AG04449 (cell line): ENCODE results near the gene ABRACL.

Experiments
- CTCF ChIA-PET: fragments of 350-600 bp; formaldehyde crosslinking; extraction: SDS; loops from one replicate; lab custom pipeline; 2021; ENCODE audit warnings: antibody characterized with exemption; lab: Yijun Ruan, JAX
- POLR2A ChIA-PET: fragments of 400-600, 350-600 bp; formaldehyde crosslinking; extraction: SDS; loops from one replicate; lab custom pipeline; 2020; ENCODE audit warnings: antibody characterized with exemption, inconsistent platforms; lab: Yijun Ruan, JAX
- DNase-seq: peaks from one replicate; pipeline ENCODE4 v3.0.0-alpha.2; 2010; ENCODE audit warnings: low read depth, low spot score
- H3K4me3 ChIP-seq: 2 replicates; pipeline ENCODE4 v1.5.1; 2011; ENCODE audit warnings: low read depth, mild to moderate bottlenecking, control low read depth, low read length
- CTCF ChIP-seq: IDR thresholded peaks from one replicate; pipeline ENCODE4 v1.5.1; 2011; ENCODE audit warnings: mild to moderate bottlenecking, moderate library complexity, low read length, control low read depth, inconsistent platforms; ENCODE audit not compliant: insufficient read depth; ENCODE audit errors: missing control alignments

Gene ABRACL

GRCh38 chr6:138996524-138996923 lies 32.0 kb upstream of the ABRACL start:
- CTCF ChIA-PET: interaction anchor here (1.0 to 2.4 kb wide), 2 partner anchors 8 to 181 kb away, joined by 3 to 7 read pairs; partner anchors contain the start of gene REPS1
- no peak for TF ChIP-seq CTCF
- no peak overlapping the region for H3K4me3 ChIP-seq
- POLR2A ChIA-PET: no interaction called here
- no peak for DNase-seq

GRCh38 chr6:138997136-138997535 lies 31.4 kb upstream of the ABRACL start:
- no peak for DNase-seq
- CTCF ChIA-PET: interaction anchor here (2.4 kb wide), 1 partner anchor 8 kb away, joined by 7 read pairs; the partner anchor contains the start of gene REPS1
- POLR2A ChIA-PET: no interaction called here
- no peak for TF ChIP-seq CTCF
- no peak overlapping the region for H3K4me3 ChIP-seq

- TF ChIP-seq CTCF: no peak
- DNase-seq: no peak
- no peak overlapping the region for H3K4me3 ChIP-seq
- CTCF ChIA-PET: interaction anchor here (1.0 to 1.2 kb wide), 3 partner anchors 8 to 184 kb away, joined by 3 to 9 read pairs (median 5); partner anchors contain the start of gene REPS1
- POLR2A ChIA-PET: no interaction called here
Measured at GRCh38 chr6:138999949-139000725, 28.4 kb upstream of the ABRACL start.

GRCh38 chr6:139003751-139004150 lies 24.8 kb upstream of the ABRACL start:
- POLR2A ChIA-PET: no interaction called here
- CTCF ChIA-PET: interaction anchor here (2.7 kb wide), 1 partner anchor 15 kb away, joined by 24 read pairs; the partner anchor contains the start of gene REPS1
- no peak for DNase-seq
- no peak overlapping the region for H3K4me3 ChIP-seq
- TF ChIP-seq CTCF: no peak

- CTCF ChIA-PET: interaction anchor here (1.7 kb wide), 1 partner anchor 17 kb away, joined by 5 read pairs; no protein-coding TSS in a partner anchor
- TF ChIP-seq CTCF: no peak
- no peak for DNase-seq
- POLR2A ChIA-PET: no interaction called here
- no peak overlapping the region for H3K4me3 ChIP-seq
Measured at GRCh38 chr6:139006477-139006876, 22.1 kb upstream of the ABRACL start.

- ChIA-PET CTCF (interaction anchor here (2.5 kb wide), 1 partner anchor 18 kb away, joined by 6 read pairs; no protein-coding TSS in a partner anchor), POLR2A (no interaction called here)
- no peak overlapping the region for H3K4me3 ChIP-seq
- no peak for TF ChIP-seq CTCF
- no peak for DNase-seq
Measured at GRCh38 chr6:139007428-139007827, 21.1 kb upstream of the ABRACL start.
